SK-N-SH treated with all-trans-retinoic acid at 6 μM for 48 hours (cell line): ENCODE data around the gene XPO6.

ENCODE experiments used
- ATAC-seq: fragments of 200-7000 bp; cut with Tn5 transposase; 3 replicates; pipeline ENCODE4 v1.9.1; 2020; ENCODE audit warnings: mild to moderate bottlenecking, moderate library complexity
- ARNTL ChIP-seq: fragments of 450-650 bp; formaldehyde crosslinking; IDR thresholded peaks from 2 replicates; pipeline ENCODE4 v1.5.0; 2020; ENCODE audit warnings: low read depth, mild to moderate bottlenecking, moderate library complexity, borderline replicate concordance
- BACH2 ChIP-seq: fragments of 250-450 bp; sonication (Bioruptor Pico); IDR thresholded peaks from 2 replicates; pipeline ENCODE4 v1.9.0; 2021; ENCODE audit warnings: mild to moderate bottlenecking, borderline replicate concordance
- CSDC2 ChIP-seq: fragments of 250-450 bp; sonication (Bioruptor Pico); IDR thresholded peaks from 2 replicates; pipeline ENCODE4 v1.5.0; 2020; ENCODE audit warnings: mild to moderate bottlenecking, moderate library complexity
- ESRRG ChIP-seq: fragments of 250-450 bp; sonication (Bioruptor Pico); IDR thresholded peaks from 2 replicates; pipeline ENCODE4 v1.6.1; 2021; ENCODE audit warnings: mild to moderate bottlenecking
- GLIS3 ChIP-seq: fragments of 250-450 bp; sonication (Bioruptor Pico); IDR thresholded peaks from 2 replicates; pipeline ENCODE4 v1.5.0; 2020; ENCODE audit warnings: mild to moderate bottlenecking, moderate library complexity
- ISL1 ChIP-seq: fragments of 250-450 bp; sonication (Bioruptor Pico); IDR thresholded peaks from 2 replicates; pipeline ENCODE4 v2.1.2; 2022; ENCODE audit warnings: mild to moderate bottlenecking, moderate library complexity
- PPARA ChIP-seq: fragments of 250-450 bp; sonication (Bioruptor Pico); IDR thresholded peaks from 2 replicates; pipeline ENCODE4 v1.5.0; 2020; ENCODE audit warnings: mild to moderate bottlenecking, borderline replicate concordance
- RARB ChIP-seq: fragments of 250-450 bp; sonication (Bioruptor Pico); IDR thresholded peaks from 2 replicates; pipeline ENCODE4 v1.8.0; 2021; ENCODE audit warnings: mild to moderate bottlenecking, moderate library complexity
- SNAI2 ChIP-seq: fragments of 250-450 bp; sonication (Bioruptor Pico); IDR thresholded peaks from 2 replicates; pipeline ENCODE4 v1.5.0; 2020; ENCODE audit warnings: mild to moderate bottlenecking, moderate library complexity
- TSHZ2 ChIP-seq: fragments of 250-450 bp; sonication (Bioruptor Pico); IDR thresholded peaks from 2 replicates; pipeline ENCODE4 v1.5.0; 2020; ENCODE audit warnings: mild to moderate bottlenecking, moderate library complexity
- ZC3H10 ChIP-seq: fragments of 250-450 bp; sonication (Bioruptor Pico); IDR thresholded peaks from 2 replicates; pipeline ENCODE4 v1.5.1; 2021; ENCODE audit warnings: mild to moderate bottlenecking, moderate library complexity
- ZFP3 ChIP-seq: fragments of 250-450 bp; sonication (Bioruptor Pico); IDR thresholded peaks from 2 replicates; pipeline ENCODE4 v1.5.0; 2020; ENCODE audit warnings: mild to moderate bottlenecking, moderate library complexity
- ZFP30 ChIP-seq: fragments of 450-650 bp; formaldehyde crosslinking; IDR thresholded peaks from 2 replicates; pipeline ENCODE4 v1.5.0; 2022; ENCODE audit warnings: mild to moderate bottlenecking, moderate library complexity
- ZNF565 ChIP-seq: fragments of 450-650 bp; formaldehyde crosslinking; conservative IDR thresholded peaks from 2 replicates; pipeline ENCODE4 v1.5.0; 2020; ENCODE audit warnings: low read depth, mild to moderate bottlenecking, moderate library complexity
- ZNF70 ChIP-seq: fragments of 450-650 bp; formaldehyde crosslinking; IDR thresholded peaks from 2 replicates; pipeline ENCODE4 v1.5.0; 2020; ENCODE audit warnings: mild to moderate bottlenecking, moderate library complexity
- TF ChIP-seq, protein P1 (sequence below): fragments of 250-450 bp; sonication (Bioruptor Pico); IDR thresholded peaks from 2 replicates; pipeline ENCODE4 v1.8.0; 2020; ENCODE audit warnings: mild to moderate bottlenecking, moderate library complexity, borderline replicate concordance
- TF ChIP-seq, protein P2 (sequence below): fragments of 250-450 bp; sonication (Bioruptor Pico); IDR thresholded peaks from 2 replicates; pipeline ENCODE4 v1.5.1; 2020; ENCODE audit warnings: low read depth, mild to moderate bottlenecking, moderate library complexity

The XPO6 gene

GRCh38 chr16:28140788-28141618, 70.8 kb downstream of the XPO6 start:
- no peak for TF ChIP-seq GLIS3 (CRISPR knock-in tag)
- TF ChIP-seq RARB (CRISPR knock-in tag), result no peak
- no peak for TF ChIP-seq ZFP30 (CRISPR knock-in tag)
- TF ChIP-seq, all 23 proteins: peak for 0
- no peak for ATAC-seq

DNA sequence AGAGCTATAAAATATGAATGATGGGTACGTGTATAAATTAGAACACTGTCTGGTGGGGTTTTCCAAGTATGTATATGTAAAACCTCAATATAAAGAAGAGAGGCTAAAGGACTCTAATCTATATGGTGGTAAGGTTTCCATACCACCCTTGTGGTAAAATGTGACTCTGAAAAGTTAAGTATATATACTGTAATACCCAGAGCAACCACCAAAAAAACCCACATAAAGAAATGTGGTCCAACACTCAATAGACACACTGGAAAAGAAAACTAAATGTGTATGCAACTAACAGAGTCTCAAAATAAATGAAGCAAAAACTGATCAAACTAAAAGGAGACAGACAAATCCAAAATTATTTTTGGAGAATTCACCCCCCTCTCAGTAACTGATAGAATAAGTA, 72.2 kb downstream of the XPO6 start:
- ATAC-seq, result no peak
- TF ChIP-seq GLIS3 (CRISPR knock-in tag), result no peak
- TF ChIP-seq ZNF565 (CRISPR knock-in tag), result no peak
- TF ChIP-seq ZFP30 (CRISPR knock-in tag), result no peak
- TF ChIP-seq ISL1 (CRISPR knock-in tag), result no peak
- no peak for TF ChIP-seq BACH2
- TF ChIP-seq TSHZ2 (CRISPR knock-in tag), result no peak
- no peak for TF ChIP-seq ESRRG (CRISPR knock-in tag)
- TF ChIP-seq, protein P1, sequence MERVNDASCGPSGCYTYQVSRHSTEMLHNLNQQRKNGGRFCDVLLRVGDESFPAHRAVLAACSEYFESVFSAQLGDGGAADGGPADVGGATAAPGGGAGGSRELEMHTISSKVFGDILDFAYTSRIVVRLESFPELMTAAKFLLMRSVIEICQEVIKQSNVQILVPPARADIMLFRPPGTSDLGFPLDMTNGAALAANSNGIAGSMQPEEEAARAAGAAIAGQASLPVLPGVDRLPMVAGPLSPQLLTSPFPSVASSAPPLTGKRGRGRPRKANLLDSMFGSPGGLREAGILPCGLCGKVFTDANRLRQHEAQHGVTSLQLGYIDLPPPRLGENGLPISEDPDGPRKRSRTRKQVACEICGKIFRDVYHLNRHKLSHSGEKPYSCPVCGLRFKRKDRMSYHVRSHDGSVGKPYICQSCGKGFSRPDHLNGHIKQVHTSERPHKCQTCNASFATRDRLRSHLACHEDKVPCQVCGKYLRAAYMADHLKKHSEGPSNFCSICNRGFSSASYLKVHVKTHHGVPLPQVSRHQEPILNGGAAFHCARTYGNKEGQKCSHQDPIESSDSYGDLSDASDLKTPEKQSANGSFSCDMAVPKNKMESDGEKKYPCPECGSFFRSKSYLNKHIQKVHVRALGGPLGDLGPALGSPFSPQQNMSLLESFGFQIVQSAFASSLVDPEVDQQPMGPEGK (CRISPR knock-in tag), result no peak
- TF ChIP-seq, protein P2, sequence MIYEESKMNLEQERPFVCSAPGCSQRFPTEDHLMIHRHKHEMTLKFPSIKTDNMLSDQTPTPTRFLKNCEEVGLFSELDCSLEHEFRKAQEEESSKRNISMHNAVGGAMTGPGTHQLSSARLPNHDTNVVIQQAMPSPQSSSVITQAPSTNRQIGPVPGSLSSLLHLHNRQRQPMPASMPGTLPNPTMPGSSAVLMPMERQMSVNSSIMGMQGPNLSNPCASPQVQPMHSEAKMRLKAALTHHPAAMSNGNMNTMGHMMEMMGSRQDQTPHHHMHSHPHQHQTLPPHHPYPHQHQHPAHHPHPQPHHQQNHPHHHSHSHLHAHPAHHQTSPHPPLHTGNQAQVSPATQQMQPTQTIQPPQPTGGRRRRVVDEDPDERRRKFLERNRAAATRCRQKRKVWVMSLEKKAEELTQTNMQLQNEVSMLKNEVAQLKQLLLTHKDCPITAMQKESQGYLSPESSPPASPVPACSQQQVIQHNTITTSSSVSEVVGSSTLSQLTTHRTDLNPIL, result no peak
- no peak for TF ChIP-seq RARB (CRISPR knock-in tag)
- TF ChIP-seq PPARA, result no peak

- no peak for TF ChIP-seq CSDC2 (CRISPR knock-in tag)
- no peak for TF ChIP-seq PPARA
- no peak for TF ChIP-seq ZFP3
- no peak for TF ChIP-seq ZNF565 (CRISPR knock-in tag)
- no peak for TF ChIP-seq SNAI2
- no peak for TF ChIP-seq TSHZ2 (CRISPR knock-in tag)
- no peak for TF ChIP-seq RARB (CRISPR knock-in tag)
- no peak for TF ChIP-seq ARNTL (CRISPR knock-in tag)
- no peak for TF ChIP-seq ZNF70 (CRISPR knock-in tag)
- TF ChIP-seq, protein P2, result no peak
- no peak for TF ChIP-seq ZC3H10 (CRISPR knock-in tag)
- ATAC-seq, result no peak
Measured at GRCh38 chr16:28136751-28137434, 74.9 kb downstream of the XPO6 start.
